Measurements from ENCODE around the gene TET2.
A peak's percentile ranks its signal among the peaks of the same experiment; 100 is the strongest.

The TET2 gene

GRCh38 chr4:105146276-105147015, at the start of gene TET2:
TSS of gene TET2 (plus strand) at chr4:105146876. CDS start at chr4:105233943, 87,067 bp downstream.
- DNase-seq: peak; percentile 23

- no peak for DNase-seq
Measured at GRCh38 chr4:105102016-105102415, 44.7 kb upstream of the TET2 start.

DNA sequence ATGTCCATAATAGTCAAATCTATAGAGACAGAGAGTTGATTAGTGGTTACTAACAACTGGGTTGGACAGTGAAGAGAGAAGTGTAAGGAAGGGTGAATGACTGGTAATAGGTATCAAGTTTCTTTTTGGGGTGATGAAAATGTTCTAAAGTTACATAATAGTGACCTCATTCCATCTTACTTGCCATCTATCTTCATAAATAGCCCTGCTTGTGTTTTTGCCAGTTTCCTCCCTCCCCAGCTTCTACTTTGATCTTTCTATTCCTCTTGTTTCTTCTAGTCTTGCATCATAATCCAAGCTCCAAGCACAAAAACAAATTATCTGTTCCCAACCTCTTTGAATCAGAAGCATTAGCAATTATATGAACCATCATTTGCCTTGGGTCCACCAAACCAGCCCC, 40.2 kb upstream of the TET2 start:
- no peak for DNase-seq

GRCh38 chr4:105107095-105107856, 39.4 kb upstream of the TET2 start:
- DNase-seq: no peak

DNA sequence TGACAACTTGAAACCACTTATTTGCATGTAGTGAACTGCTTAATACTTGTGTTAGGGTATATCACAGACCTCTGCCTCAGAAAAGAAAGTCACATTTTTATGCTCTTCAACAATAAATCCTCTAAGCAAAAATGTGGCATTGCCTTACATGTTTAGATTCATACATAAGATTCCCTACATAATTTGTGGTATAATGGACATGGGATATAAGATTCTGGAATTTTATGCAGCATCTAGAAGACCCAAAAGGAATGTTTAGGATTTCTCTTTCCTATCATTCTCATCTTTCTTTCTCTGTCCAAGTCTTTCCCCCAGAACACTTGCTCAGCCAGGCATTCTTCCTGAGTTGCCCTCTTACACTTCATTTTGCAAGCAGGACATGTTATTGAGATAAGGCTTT, 37.7 kb upstream of the TET2 start:
- no peak for DNase-seq

GRCh38 chr4:105112274-105112673, 34.4 kb upstream of the TET2 start:
- DNase-seq: no peak

DNA sequence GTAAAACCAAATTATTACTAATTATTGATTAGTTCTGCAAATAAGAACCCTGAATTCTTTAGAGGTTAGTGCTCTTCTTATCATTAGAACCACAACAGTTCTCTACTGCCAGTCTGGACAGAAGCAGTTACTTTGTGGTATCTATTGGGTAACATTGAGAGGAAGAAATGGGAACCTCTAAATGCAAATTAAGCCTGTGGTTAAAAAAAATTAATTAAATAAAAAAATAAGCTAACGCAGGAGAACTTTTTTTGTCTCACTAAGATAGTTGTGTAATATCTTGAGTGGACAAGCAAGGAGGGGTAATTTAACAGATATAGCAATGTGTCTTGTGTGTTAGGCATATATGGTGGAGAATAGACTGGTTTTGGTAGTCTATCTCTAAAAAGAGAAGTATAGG, 32.9 kb upstream of the TET2 start:
- no peak for DNase-seq

DNA sequence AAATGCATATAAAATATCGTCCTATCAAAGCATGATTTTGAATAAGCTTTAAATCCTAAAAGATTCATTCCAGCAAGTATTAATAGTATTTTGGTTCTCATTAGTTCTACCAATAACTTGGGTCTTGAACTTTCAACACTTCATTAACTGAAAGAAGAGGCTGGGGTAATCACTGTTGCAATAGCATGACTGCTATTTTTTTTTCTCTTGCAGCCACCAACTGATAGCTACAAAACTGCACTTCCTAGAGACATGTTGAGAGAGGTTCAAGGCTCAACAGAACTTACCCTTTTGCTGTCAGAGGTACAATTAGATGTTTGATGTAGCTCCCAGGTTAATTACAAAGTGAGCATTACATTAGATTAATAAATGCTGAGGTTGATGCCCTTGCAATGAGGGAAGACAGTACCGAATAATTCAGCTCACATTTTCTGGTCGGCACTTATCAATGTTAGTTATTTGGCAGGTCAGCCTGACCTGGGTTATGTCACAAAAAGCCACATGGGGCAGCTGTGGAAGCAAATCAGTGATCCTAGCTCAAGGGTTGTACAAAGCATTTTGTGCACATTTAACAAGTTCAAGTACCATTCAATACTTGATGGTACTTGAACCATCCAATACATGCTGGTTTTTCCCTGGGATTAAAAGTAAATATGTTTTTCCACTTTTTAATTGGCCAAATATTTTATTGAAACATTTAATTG, 29.9 kb upstream of the TET2 start:
- DNase-seq: no peak

GRCh38 chr4:105119356-105119755, 27.3 kb upstream of the TET2 start:
- no peak for DNase-seq

- no peak for DNase-seq
Measured at GRCh38 chr4:105120626-105121025, 26.1 kb upstream of the TET2 start.

DNA sequence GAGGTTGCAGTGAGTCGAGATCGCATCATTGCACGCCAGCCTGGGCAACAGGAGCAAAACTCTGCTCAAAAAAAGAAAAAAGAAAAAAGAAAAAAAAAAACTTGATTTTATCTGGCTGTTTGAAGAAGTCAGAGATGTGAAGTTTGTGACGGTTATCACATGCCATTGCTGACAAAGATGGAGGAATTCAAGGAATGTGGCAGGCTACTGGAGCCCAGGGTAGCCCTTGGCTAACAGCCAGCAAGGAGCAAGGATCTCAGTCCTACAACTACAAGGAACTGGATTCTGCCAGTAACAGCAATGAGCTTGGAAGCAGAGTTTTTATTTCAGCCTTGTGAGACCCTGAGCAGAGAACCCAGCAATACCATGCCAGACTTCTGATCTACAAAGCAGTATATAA, 24.3 kb upstream of the TET2 start:
- no peak for DNase-seq

DNA sequence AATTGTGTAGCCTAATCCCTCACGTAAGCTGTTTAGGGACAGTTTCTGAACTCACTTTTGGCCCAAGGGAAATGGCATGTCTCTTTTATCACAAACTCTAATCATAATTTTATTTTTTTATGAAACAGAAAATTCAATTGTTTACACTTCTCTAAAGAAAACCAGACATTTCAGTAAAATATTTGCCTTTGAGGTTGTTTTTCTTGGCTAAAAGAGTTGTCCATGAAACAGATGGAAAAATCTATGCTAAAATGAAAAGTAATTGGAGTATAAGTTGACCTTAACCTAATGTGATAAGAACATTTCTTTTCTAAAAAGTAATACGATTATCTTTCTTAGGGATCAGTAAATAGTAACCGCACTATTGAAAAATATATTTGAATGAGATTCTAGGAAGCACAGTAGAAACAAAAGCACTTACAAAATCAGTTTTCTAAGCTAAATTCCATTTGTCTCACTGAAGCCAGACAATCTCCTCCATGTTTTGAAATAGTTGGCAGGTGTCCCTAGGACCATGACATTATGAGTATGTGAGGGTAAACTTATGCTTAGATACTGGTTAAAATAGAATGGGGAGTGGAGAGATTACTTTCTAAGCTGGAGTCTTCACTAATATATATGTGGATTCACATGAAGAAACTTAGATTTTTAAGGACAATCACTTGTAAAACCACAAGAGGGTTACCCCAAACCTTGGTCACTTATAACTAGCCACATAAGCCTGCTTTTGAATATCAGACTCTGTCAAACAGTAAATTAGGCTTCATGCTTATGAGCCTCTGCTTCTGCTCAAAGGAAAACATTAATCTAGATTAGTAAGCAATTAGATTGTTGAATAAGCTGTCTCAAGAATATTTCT, 20.1 kb upstream of the TET2 start:
- DNase-seq: no peak

DNA sequence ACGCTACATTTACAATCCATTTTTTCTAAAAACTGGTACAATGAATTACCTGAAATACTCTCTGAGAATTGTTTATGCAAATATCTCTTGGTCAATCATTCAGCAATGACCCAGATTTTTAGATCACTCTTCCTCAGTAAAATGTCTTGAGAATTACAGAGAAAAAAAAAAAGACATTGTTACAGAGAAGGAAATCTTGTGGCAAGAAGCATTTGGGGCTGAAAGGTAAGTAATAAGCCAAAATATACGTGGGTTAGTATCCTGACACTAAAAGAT, 19.6 kb upstream of the TET2 start:
- no peak for DNase-seq

GRCh38 chr4:105128208-105128607, 18.5 kb upstream of the TET2 start:
- DNase-seq: no peak

- DNase-seq: no peak
Measured at GRCh38 chr4:105129286-105130040, 17.2 kb upstream of the TET2 start.

- DNase-seq: no peak
Measured at GRCh38 chr4:105130945-105131344, 15.7 kb upstream of the TET2 start.

DNA sequence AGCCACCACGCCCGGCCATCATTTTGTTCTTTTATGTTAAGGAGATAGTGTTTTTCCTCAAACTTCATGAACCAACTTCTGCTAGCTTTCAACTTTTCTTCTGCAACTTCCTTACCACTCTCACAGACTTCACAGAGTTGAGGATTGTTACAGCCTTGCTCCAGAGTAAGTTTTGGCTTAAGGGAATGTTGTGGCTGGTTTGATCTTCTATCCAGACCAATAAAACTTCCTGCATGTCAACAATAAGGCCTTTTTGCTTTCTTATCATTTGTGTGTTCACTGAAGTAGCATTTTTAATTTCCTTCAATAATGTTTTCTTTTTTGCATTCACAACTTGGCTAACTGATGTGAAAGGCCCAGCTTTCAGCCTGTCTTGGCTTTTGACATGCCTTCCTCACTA, 12.7 kb upstream of the TET2 start:
- DNase-seq: no peak

- no peak for DNase-seq
Measured at GRCh38 chr4:105135785-105136184, 10.9 kb upstream of the TET2 start.

- no peak for DNase-seq
Measured at GRCh38 chr4:105137121-105137875, 9.4 kb upstream of the TET2 start.

DNA sequence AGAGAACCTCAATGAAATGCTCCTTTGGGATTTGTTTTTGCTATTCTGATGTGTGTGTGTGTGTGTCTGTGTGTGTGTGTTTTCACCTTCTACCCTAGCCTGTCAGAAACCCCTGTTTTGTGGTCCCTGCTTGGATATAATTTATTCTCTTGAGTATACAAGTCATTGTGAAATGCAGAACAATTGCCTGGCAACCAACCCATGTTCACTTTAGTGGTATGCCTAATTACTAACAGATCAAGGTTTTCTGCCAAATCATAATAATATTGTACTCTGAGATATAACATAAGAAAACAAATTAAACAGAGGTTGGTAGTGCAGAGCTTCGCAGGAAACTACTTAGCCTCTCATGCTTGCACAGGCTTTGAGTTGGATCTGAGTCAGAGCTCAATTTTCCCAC, 7.0 kb upstream of the TET2 start:
- no peak for DNase-seq

GRCh38 chr4:105140684-105141490, 5.8 kb upstream of the TET2 start:
- DNase-seq: no peak
